ENCODE data around the gene CMTM4.

Gene CMTM4

GRCh38 chr16:66623755-66624154 is 72.8 kb downstream of the CMTM4 start:
- no peak overlapping the region for H3K27ac ChIP-seq
- TF ChIP-seq ZFX (IDR thresholded peaks at IDR 0.05) (no peak), CTCF (conservative IDR thresholded peaks at IDR 0.05) (no peak)

DNA sequence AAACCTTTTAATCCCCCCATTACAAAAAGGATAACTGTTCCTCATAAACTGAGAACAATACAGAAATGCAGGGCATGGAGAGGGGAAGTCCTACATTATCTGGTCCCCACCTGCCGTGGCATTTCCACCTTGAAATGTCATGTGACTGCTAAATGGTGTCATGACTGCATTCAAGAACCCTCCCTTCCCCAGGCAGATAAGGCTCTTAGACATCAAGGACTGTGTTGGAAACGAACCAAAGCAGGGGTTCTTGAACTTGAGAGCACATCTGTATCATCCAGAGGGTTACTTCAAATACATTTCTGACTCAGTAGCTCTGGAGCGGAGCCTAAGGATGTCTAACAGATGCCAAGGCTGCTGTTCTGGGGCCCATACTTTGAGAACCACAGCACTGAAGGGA is 73.7 kb downstream of the CMTM4 start:
- H3K27ac ChIP-seq, result no peak overlapping the region
- TF ChIP-seq CTCF (conservative IDR thresholded peaks at IDR 0.05) (no peak), ZFX (IDR thresholded peaks at IDR 0.05) (no peak)

DNA sequence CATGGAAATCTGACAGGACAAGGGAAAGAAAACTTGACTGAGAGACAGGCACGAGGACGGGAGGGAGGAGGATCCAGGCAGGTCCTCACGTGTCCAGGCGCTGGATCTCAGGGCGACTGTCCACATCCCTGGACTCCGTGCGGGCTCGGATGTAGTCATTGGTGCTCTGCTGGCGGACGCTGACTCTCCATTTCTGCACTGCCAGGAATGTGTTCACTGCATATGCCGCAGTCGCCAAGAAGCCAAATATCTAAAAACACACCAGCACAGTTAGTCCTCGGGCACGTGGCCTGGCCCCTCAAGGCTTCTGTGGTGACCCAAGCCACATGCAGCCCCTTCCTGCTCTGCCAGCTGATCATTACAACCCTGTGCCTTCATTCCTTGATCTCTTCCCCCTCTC is 74.6 kb downstream of the CMTM4 start:
- TF ChIP-seq CTCF (conservative IDR thresholded peaks at IDR 0.05) (no peak), ZFX (IDR thresholded peaks at IDR 0.05) (no peak)
- H3K27ac ChIP-seq, result no peak overlapping the region

GRCh38 chr16:66620429-66620795 is 76.1 kb downstream of the CMTM4 start:
- TF ChIP-seq ZFX (IDR thresholded peaks at IDR 0.05), result no peak
- TF ChIP-seq CTCF (conservative IDR thresholded peaks at IDR 0.05), result no peak
- no peak overlapping the region for H3K27ac ChIP-seq

DNA sequence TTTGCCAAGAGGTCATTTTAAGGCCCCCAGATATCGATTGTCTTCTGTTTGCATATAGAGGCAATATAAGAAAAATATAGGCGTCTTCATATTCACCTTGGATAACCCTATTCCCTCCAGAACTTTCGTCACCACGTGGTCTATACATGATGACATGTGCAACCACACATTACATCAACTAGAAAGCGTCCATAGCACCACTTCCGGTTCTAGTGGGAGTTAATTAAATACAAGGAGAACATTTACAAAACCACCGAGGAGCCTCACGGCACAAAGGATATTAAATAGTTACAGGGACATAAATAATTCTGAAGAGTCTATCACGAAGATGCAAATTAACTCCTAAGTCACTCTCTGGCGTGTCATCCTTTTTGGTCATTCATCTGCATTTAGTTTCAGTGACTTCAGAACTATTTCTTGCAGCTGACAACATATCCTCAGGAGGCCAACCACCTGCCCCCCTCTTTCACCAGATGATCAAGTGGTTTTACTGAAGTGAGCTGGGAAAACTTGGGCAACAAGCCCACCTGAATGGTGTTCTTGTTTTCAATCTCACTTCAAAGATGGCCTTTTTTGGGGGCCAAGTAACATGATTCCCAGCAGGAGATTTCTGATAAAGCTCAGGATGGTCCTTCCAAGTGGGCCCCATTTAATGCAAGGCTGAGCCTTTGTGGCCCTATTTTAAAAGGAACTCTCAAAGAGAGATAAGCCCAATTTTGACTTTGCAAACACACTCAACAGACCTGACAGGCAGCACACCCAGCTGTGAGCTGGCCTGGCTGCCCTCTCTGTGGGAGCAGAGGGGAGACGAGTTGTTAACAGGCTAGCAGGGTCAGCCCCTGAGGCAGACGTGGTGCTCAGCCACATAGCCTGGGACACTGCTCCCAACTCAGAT is 76.8 kb downstream of the CMTM4 start:
- no peak overlapping the region for H3K27ac ChIP-seq
- TF ChIP-seq ZFX (IDR thresholded peaks at IDR 0.05), result no peak
- TF ChIP-seq CTCF (conservative IDR thresholded peaks at IDR 0.05), result no peak

GRCh38 chr16:66618588-66619375 is 77.8 kb downstream of the CMTM4 start:
- no peak for TF ChIP-seq ZFX (IDR thresholded peaks at IDR 0.05)
- no peak for TF ChIP-seq CTCF (conservative IDR thresholded peaks at IDR 0.05)
- H3K27ac ChIP-seq, result no peak overlapping the region

GRCh38 chr16:66617728-66618127 is 78.8 kb downstream of the CMTM4 start:
- H3K27ac ChIP-seq, result no peak overlapping the region
- no peak for TF ChIP-seq CTCF (conservative IDR thresholded peaks at IDR 0.05)
- no peak for TF ChIP-seq ZFX (IDR thresholded peaks at IDR 0.05)
